Raji (cell line): ENCODE results near the gene SCIN.

Experiments
- POLR2A ChIP-seq: IDR thresholded peaks from 2 replicates; pipeline ENCODE4 v1.6.1; 2011; ENCODE audit warnings: low read depth, low read length, control low read depth; ENCODE audit not compliant: insufficient read depth

Gene SCIN

DNA sequence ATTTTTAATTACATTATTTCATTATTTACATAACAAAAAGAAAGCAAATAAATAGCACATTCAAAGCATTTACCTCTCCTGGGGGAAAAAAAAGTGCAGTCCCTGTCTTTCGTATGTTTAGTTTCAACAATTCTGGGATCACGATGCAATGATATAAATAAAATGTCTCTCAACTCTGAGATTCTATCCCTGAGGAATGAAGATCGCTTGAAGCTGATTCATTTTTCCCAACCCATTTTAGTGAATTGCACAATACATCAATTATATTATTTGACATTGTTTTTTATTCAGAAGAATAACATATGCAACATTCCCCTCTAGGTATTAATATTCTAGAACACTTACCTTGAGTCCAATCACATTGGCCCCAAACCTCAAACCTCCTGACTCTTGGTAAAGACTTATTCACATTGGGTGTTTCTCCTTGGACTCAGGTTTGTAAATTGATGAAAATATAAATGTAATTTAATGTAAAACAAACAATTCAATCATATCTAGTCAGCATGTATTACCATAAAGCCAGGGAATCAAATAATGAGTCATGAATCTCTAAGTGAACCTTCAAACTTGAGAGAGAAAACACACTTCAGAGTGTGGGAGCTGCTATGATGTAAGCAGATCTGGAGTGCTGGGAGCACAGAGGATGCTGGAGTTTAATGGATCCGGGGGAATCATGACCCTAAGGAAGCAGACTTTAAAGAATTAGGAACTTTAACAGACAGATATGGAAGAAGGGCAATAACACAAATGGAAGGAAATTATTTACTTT, 5.3 kb upstream of the SCIN start:
- TF ChIP-seq POLR2A, result no peak

- TF ChIP-seq POLR2A, result no peak
Observed at GRCh38 chr7:12565873-12566272, 4.6 kb upstream of the SCIN start.

GRCh38 chr7:12567015-12567414, 3.5 kb upstream of the SCIN start:
- no peak for TF ChIP-seq POLR2A

- TF ChIP-seq POLR2A, result no peak
Observed at GRCh38 chr7:12569673-12570072, 847 bp upstream of the SCIN start.

- no peak for TF ChIP-seq POLR2A
Observed at GRCh38 chr7:12570168-12570533, 369 bp upstream of the SCIN start.

DNA sequence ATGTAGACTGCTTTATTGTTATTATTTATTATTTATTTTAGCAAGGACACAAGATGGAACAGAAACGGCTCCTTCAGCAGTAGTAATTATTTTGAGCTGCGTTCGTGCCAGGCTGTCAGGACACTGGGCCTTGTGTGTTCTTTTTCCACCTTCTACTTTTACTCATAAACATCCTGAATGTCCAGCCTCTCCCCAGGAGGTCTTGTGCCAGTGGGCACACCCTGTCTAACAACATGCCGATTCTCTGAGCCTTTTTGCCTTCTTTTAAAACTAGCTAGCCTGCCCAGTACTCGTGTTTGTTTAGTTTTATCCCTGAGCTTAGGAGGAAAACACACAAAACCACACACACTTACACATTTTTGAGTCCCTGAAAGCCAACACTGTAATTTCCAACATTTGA, 1.2 kb downstream of the SCIN start:
- TF ChIP-seq POLR2A, result no peak

DNA sequence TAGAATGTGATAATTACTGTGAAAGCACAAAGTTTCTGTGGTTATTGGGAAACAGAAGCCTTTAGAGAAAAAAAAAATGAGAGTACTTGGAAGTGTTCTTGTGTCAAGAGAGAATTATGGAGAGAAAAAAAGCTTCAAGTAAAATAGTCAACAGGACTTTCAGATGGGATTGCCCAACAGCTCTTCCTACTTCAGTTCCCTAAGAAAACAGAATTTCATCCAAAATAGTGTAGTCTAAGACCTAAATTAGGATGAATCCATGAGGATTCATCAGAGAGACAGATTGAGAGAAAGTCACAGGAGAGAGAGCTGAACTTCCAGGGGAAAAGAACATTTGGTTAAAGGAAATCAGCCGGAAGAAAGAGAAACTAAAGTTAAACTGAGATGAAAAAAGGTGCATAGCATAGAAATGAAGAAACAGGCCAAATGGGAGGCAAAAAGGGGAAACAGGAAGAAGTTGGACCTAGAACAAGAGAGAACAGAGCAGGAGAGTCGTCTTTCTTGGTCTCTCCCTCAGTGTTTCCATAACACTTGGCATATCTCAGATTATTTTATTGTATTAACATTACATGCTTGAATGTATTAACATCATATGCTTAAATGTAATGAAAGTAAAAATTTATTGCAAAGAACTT, 2.5 kb downstream of the SCIN start:
- TF ChIP-seq POLR2A, result no peak

DNA sequence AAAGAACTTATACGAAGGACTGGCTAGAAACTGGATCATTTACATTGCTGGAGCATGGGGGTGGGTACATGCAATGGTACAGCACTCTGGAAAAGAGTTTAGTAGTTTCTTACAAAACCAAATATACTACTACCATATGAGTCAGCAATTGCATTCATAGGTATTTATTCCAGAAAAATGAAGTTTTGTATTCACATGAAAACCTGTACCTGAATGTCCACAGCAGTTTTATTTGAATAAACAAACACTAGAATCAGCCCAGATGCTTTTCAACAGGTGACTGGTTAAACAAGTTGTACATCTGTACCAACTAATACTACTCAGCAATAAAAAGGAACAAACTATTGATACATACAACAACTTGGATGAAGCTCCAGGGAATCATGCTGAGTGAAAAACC, 3.4 kb downstream of the SCIN start:
- TF ChIP-seq POLR2A, result no peak

GRCh38 chr7:12578930-12579640, 8.6 kb downstream of the SCIN start:
- no peak for TF ChIP-seq POLR2A

GRCh38 chr7:12581897-12582296, 11.4 kb downstream of the SCIN start:
- TF ChIP-seq POLR2A, result no peak

DNA sequence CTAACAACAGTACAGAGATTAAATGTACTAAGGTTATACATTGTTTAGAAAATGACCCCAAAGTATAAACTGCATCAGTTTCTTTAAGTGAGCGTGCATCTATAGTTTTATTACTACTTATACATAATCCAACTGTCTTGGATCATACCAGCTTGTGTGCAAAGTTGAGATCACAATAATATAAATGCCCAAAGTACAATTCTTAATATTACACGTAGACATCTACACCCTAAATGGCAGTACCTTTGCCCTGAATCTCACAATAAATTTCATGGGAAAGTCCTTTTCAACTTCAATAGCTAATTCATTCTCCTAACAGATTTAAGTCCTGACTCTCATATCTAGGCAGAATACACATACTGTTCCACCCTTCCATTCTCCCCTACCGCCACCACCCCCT, 11.8 kb downstream of the SCIN start:
- TF ChIP-seq POLR2A, result no peak

- TF ChIP-seq POLR2A, result no peak
Observed at GRCh38 chr7:12583176-12583575, 12.7 kb downstream of the SCIN start.

DNA sequence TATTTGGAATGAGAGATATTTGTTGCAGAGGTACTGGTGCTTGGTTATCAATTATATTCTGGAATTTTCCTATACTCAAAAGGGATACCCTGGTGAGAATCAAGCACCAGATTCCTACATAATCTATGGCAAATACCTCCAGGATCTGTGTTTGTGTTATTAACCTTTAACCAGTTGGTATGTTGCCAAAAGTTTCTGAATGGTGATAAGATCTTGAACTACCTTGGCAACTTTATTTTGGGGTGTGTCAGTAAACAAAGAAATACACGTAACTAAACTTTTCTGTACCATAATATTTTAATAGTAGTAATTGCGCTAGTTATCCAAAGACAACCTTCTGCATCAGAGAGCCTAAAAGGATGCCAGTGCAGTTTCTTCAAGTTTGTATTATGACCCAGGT, 13.4 kb downstream of the SCIN start:
- no peak for TF ChIP-seq POLR2A

- TF ChIP-seq POLR2A, result no peak
Observed at GRCh38 chr7:12584930-12585329, 14.4 kb downstream of the SCIN start.

DNA sequence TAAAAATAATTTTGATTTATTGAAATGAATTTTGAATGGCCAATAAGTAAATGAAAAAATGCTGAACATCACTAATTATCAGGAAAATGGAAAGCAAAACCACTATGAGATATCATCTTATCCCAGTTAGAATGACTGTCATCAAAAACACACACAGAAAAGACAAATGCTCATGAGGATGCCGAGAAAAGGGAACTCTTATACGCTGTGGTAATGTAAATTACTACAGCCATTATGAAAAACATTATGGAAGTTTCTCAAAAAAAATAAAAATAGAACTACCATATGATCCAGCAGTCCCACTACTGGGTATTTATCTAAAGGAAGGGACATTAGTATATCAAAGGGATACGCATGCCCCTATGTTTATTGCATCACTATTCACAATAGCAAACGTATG, 15.8 kb downstream of the SCIN start:
- TF ChIP-seq POLR2A, result no peak

GRCh38 chr7:12588259-12588904, 17.9 kb downstream of the SCIN start:
- TF ChIP-seq POLR2A, result no peak

DNA sequence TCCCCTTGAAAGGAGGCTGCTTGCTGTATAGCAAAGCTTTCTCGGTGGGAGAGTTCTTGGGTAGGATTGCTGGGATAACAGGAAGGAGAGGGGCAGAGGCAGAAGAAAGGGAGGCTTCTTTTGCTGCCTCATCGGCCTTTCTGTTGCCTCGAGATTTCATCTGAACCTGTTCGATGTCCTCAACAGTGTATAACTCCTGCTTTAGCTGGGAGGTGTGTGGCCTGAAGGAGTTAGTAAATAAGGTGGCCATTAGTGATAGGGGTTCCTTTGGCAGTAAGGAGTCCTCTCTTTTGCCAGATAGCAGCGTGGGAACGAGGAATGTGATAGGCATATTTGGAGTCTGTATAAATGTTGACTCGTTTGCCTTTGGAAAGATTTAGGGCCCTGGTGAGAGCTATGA, 20.0 kb downstream of the SCIN start:
- no peak for TF ChIP-seq POLR2A
